HS-5 (cell line): ENCODE results near the gene NUDCD2.
"Not testable (repeated sequence)": the region's sequence is repeated elsewhere in the genome, so short reads cannot be mapped to it uniquely, and the experiment has no call there.

ENCODE experiments used
- DNase-seq: peaks from one replicate; pipeline ENCODE4 v3.0.0-alpha.2; 2012; ENCODE audit warnings: low read depth

Gene NUDCD2

DNA sequence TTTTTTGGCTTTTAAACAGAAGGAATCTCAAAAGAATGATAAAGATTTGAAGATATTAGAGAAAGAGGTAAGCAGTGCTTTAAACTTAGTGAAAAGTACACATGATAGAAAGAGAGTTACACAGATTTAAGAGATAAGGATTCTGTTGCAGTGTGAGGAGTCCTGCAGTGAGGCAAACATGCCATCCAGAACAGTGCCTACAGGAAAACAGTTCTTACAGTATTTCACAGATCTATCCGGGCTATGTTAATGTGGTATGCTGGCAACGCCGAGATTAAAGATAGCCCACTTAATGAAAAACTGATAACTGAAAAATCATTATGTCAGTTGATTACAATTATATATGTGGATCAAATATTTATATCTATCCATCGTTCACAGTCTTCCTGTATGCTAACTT is 7.8 kb upstream of the NUDCD2 start:
- no peak for DNase-seq

DNA sequence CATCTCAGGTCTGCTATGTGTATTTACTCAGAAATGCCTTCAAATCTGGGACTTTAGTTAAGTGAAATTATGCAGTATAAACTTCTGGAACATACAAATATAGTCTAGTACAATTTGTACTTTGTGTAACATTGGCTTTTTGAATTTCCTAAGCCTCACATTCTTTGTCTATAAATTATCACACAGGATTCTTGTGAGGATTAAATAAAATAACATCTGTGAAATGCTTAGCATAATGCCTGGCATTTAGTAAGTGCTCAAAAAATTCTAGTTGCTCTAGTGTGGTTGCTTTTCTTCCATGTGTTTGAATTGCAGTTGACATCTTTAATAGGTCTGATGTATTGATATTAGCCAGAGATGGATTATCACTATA is 3.1 kb upstream of the NUDCD2 start:
- no peak for DNase-seq

DNA sequence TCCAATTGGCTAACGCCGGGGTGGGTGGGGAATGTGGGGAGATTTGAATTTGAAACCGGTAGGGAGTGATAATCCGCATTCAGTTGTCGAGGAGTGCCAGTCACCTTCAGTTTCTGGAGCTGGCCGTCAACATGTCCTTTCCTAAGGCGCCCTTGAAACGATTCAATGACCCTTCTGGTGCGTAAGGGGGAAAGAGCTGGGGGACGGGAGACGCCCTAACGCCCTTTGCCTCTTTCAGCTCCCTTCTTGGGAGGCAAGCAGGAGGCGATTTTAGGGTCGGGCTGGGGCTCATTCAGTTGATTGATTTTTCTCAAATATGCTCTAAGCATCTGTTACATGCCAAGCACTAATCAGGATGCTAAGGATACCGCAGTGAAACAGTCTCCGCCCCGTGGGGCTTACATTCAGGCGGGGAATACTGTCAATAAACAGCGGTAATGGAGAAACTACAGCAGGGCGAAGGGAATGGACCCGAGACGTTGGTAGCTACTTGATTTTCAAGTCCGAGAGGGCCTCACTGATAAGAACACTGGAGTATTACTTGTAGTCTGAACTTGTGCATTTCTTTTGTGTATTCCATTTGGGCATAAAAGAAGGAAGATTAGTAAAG is 765 bp upstream of the NUDCD2 start, which contains the start of gene HMMR:
TSS of gene HMMR (plus strand) at position 71 of the 610 bp plus-strand sequence. CDS start at position 132, 61 bp downstream.
- DNase-seq: no peak

DNA sequence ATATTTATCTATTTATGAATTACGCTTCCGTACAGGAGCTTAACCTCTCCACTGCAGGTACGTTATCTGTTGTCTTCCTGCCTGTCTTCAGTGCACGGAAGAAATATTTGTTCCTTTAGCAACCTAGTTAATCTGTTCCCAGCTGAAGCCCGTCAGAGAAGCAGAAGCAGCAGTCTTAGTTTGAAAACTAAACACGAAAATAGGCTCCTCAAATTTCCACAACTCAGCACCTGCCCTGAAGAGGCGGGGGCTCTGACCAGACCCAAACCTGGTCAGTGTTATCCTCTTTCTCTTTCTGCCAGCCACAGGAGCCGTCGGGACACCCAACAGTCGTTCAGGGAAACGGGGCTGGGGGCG is 462 bp downstream of the NUDCD2 start:
- peak; percentile 9 for DNase-seq

DNA sequence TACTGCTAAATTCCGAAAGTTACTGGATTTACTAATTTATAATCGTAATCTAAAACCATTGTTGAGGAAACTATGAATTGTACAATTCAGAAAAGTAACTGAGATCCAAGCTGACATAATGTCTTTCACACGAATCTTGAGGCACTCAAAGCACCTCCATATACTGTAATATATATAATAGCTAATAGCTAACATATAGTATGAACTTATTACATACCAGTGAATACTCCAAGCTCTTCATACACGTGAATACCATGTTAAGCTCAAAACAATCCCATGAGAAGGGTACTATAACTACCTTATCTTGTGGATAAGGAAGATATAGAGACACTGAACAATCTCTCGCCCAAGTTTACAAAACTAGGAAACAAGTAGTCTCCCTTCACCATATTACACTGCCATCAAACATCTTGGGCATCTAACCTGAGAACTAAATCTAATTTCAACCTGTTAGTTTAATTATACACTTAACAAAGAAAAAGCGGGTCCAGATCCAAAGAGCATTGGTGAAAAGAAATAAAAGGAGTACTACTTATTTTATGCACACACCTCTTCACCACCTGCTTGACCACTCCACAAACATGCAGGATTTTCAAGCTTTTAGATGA is 1.0 kb downstream of the NUDCD2 start:
- DNase-seq: no peak

DNA sequence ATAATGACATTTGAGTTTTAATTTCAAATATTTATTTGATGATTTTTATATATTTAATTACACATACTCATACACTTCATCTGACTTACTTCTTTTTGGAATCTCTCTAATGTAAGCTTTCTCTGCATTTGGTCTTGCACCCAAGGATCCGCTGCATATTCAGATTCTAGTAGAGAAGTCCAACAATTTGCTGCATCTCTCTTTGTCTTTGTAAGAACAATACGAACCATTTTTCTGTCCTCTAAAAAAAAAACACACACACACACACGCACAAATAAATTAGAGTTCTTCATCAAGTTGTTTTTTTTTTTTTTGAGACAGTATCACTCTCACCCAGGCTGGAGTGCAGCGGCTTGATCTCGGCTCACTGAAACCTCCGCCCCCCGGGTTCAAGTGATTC is 3.1 kb downstream of the NUDCD2 start:
- DNase-seq: no peak

DNA sequence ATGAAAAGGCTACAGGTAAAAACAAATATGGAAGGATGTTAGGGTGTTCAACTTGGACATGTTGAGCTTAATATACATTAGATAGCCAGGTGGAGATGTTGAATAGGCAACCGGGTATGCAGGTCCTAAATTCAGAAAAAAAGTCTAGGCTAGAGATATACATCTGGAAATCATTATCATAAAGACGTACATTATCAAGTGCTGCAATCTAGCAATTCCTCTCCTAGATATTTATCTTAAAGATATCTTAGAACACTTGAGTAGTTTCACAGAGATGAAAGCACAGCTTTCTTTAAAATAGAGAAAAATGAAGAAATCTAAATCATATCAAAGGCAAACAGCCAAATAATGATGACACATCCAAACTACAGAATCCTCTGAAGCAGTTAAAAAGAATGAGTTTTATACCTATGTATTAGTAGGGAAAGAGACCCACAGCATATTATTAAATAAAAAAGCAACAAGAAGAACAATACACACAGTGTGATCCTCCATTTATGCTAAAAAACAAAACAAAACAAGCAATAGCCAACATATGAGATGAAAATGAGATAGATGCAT is 3.8 kb downstream of the NUDCD2 start:
- no peak for DNase-seq

DNA sequence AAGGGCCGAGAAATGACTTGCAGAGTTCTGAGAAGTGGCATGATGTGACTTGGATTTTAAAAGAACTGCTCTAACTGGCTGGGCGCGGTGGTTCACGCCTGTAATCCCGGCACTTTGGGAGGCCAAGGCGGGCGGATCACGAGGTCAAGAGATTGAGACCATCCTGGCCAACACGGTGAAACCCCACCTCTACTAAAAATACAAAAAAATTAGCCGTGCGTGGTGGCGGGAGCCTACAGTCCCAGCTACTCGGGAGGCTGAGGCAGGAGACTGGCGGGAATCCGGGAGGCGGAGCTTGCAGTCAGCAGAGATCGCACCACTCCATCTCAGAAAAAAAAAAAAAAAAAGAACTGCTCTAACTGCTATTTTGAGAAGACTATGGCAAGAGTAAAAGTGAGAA is 4.5 kb downstream of the NUDCD2 start:
- DNase-seq: not testable (repeated sequence)

DNA sequence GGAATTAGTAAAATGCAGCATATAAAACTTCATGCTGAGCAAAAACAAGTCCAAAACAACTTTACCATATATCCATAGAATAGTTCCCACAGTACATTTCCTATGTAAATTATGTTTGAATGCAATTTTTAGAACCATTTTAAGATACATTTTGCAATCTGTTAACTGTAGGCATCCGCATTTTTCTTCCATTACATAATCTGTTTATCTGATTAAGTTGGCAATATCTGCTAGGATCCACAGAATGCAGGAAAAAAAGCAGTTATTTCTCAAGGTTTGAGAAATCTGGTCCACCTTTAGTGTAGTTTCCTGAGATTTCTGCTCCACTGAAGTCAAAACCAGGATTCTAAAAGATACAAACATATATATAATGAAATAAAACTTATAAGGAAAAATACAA is 6.2 kb downstream of the NUDCD2 start:
- peak; percentile 13 for DNase-seq

DNA sequence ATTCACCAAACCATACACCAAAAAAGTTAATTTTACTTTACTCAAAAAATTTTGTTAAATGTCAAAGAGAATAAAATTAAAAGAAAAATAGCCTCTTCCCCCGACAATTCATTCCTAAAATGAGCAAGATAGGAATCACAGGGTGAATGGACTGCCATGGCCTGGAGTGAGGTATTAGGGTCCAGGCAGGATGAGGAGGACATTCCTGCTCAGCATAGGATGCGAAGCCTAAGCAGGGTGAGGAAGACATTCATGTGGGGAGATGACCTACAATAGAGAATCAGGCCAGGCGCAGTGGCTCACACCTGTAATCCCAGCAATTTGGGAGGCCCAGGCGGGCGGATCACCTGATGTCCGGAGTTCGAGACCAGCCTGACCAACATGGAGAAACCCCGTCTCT is 8.4 kb downstream of the NUDCD2 start:
- DNase-seq: no peak

DNA sequence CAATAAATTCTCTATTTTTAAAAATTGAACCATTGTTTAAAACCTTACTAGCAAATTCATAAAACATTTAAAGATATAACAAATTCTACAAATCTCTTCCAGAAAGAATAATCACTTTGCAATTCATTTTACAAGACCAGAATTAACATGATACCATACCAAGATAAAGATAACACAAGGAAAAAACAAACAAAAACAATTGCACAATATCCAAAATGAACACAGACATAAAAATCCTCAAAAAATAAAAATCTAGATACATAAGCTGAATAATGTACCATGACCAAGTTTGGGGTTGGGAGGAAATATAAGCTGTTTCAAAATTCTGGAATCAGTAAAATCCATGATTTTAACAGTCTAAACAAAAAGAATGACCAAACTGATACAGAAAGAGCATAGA is 11.4 kb downstream of the NUDCD2 start:
- DNase-seq: no peak

DNA sequence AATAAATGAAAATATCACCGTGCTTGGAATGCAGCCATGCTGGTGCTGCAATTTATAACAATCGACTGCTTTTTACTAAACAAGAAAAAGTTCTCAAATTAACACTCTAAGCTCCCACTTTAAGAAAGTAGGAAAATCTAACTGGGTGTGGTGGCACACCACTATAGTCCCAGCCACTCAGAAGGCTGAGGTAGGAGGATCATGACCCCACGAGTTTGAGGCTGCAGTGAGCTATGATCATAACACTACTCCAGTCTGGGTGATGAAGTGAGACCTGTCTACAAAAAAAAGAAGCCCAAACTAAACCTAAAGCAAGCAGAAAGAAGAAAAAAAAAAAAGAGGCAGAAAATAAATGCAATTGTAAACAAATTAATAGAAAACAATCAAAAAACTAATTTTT is 12.0 kb downstream of the NUDCD2 start:
- no peak for DNase-seq

DNA sequence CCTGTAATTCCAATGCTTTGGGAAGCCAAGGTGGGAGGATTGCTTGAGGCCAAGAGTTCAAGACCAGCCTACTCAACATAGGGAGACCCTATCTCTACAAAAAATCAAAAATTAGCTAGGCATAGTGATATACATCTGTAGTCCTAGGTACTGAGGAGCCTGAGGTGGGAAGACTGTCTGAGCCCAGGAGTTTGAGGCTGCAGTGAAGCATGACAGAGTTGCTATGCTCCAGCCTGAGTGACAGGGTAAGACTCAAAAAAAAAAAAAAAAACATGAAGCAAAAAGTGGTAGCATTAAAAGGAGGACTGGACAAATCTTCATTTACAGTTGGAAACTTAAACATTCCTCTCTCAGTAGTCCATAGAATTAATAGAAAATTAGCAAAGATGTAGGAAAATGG is 12.7 kb downstream of the NUDCD2 start:
- DNase-seq: no peak

DNA sequence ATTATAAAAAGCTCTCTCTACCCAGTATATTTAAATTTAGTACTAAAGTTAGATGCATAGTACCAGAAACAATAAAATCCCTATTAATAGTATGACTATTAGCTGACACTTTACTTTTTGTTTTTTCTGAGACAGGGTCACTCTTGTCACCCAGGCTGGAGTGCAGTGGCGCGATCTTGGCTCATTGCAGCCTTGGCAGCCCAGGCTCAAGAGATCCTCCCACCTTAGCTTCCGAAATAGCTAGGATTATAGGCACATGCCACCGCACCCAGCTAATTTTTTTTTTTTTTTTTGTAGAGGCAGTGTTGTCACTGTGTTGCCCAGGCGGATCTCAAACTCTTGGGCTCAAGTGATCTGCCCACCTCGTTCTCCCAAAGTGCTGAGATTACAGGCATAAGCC is 14.6 kb downstream of the NUDCD2 start:
- DNase-seq: no peak

DNA sequence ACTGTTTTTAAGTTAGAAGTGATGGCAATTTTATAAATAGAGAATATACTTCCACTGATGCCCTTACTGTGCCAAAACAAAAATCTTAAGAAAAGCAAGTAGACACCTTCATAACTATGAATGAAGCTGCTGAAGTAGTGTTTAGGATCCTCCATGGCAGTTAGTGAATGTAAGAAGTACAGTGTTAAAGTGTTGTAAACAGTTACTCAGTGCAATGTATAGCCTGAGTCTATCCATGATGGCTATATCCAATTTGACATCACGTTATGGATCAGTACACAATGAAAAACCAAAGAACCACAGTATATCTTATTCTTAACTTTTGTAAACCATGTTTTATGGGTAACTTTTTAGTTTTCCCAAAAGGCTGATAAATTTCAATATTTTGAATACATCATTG is 15.4 kb downstream of the NUDCD2 start:
- DNase-seq: no peak

DNA sequence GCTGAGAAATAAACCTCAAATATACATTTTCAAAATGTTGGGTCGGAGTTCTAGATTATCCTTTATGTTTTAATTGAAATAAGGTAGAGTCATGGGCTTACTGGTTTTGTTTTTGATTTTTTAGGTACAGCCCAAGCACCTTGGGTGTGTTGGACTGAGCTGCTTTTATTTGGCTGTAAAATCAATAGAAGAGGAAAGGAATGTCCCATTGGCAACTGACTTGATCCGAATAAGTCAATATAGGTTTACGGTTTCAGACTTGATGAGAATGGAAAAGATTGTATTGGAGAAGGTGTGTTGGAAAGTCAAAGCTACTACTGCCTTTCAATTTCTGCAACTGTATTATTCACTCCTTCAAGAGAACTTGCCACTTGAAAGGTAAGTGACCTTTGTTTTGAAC is 18.9 kb downstream of the NUDCD2 start:
- DNase-seq: no peak

DNA sequence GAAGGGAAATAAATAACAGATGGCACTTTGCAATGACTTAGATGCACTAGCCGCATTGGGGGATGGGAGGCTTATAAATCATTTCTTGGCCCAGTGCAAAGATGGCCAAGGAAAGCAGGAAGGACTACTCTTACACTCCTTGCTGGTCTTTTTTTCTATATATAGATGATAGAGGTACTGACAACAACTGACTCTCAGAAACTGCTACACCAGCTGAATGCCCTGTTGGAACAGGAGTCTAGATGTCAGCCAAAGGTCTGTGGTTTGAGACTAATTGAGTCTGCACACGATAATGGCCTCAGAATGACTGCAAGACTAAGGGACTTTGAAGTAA is 20.8 kb downstream of the NUDCD2 start:
- DNase-seq: no peak

DNA sequence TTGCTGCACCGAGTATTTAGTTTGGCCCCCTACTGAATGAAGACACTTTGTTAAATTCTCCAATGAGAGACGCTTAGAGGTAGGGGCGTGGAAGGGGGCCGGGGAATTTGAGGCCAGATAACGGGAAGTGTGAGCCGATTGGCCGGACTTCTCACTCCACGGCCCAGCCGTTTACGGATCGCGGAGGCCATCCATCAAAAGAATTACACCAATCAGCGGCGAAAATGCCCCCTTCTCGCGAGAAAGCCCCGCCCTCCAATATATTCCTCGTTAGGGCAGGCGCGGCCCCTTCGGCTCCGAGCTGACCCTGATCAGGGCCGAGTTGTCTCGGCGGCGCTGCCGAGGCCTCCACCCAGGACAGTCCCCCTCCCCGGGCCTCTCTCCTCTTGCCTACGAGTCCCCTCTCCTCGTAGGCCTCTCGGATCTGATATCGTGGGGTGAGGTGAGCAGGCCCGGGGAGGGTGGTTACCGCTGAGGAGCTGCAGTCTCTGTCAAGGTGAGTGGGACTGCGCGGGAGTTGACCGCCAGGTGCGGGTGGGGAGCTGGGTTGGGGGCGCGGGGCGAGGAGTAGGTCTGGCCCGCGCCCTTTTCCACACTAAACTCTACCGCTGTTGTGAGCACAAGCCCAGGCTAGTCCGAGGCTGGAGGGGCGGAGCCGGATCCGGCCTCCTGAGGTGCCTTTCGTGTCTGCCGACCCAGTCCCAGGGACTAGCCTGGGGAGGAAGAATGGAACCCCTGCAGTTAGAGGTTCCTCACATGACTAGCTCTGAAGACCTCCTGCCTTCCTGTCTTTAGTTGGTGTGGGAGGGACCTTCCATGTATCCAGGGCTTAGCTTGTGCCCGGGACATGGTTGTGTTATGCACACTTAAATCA is 22.4 kb downstream of the NUDCD2 start, which contains the start of gene CCNG1:
TSS of gene CCNG1 (plus strand) at position 287 of the 874 bp plus-strand sequence. CDS start 1,662 bp downstream, outside the sequence.
- peak; percentile 88 for DNase-seq

DNA sequence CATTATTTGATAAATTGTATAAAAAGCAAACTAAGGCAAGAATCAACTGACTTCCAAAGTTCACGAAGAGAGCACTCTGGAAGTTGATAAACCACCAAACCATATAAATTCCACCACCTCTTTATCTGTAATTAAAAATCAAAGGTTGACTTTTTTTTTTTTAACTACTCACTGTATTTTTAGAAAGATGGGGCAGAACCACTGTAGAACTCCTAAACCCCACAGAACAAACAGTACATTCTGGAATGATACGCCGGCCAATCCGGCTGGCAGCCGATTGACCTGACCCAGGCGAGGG is 22.9 kb downstream of the NUDCD2 start:
- DNase-seq: no peak

DNA sequence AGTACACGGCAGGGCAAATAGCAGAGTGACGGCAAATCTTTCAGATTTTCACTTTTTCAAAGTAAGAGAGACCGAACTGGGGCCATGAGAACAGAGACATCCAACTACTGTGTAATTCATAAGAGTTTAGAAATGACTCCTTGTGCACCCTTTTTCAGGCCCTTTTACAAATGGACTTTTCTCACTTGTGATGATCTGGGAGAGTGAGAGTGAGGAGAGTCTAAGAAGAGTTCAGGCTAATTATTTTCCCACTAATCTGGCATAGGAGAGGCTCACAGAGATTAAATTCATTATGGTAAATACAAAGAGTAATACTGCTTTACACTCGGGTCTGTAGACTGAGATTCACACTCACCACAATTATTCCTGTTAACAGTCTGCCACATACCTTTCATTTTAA is 23.4 kb downstream of the NUDCD2 start:
- no peak for DNase-seq

DNA sequence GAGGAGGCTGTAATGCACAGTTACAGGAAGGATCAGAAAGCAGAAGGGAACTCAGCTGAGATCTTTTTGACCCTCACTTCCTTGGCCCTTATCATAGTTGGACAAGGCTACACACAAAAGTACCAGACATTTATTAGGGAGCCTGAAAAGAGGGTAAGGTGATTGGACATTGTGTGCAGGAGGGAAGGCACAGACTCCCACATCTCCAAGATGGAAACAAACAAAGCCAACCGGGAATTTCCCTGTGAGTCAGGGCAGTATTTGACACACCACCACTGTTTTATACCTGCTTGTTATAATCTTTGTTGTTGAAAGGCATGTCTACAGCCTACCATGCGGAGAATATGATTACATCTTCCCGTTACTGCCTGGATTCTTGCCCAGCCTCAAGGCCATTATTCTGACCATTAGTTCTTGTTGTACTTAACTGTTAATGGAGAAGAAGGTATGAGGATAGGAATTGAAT is 25.5 kb downstream of the NUDCD2 start:
- DNase-seq: no peak

DNA sequence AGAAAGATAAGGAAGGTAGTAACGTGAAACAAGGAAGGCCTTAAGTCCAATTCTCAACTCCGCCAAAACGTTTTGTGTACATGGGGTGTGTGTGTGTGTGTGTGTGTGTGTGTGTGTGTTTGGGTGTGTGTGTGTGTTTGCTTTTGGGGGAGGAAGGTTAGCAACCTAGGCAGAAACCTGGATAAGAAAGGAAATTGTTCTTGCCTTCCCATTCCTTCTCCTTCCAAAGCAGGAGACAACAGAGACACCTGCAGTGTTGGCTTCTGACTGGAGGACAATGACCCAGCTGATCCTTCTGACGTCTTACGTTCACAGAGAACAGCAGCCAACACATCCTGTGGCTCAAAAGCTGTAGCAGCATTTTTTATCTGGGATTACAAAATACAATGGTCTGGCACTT is 26.6 kb downstream of the NUDCD2 start:
- no peak for DNase-seq

DNA sequence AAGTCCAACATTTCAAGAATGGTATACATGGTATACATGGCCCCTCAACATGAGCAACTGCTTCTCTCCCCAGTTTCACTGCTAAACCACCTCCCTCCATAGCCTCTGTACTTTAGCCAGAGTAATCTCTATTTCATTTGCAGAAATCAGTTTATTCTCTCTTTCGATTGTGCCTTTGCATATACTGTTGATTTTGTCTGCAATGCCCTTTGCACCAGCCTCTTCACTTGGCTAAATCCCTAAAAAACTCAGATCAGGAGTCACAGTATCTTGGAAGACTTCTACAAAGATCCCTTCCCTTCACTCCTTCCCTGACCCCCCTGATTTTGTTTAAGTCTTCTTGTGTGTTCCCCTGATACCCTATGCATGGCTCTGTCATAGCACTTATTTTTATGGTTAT is 27.4 kb downstream of the NUDCD2 start:
- no peak for DNase-seq
